K562 (cell line): Measurements from ENCODE around the gene ACRV1. TPM values are rescaled to one million over a fixed set of nuclear protein-coding genes. Genes with fewer than 3 reads are reported as not detected.

Source experiments
- CBFA2T3 ChIP-seq: fragments of 450-650 bp; IDR thresholded peaks from 2 replicates; pipeline ENCODE4 v1.6.1; 2017
- CSDE1 ChIP-seq, 2 experiments: fragments of 450-650 bp; IDR thresholded peaks; 2 replicates each; pipeline ENCODE4 v1.6.1; 2016; ENCODE audit warnings: mild to moderate bottlenecking in 1 of 2
- ELF2 ChIP-seq: fragments of 250-450 bp; sonication (Bioruptor Pico); IDR thresholded peaks from 2 replicates; pipeline ENCODE4 v1.5.0; 2021; ENCODE audit warnings: mild to moderate bottlenecking
- EWSR1 ChIP-seq: fragments of 450-650 bp; IDR thresholded peaks from 2 replicates; pipeline ENCODE4 v1.6.1; 2018; ENCODE audit warnings: borderline replicate concordance, mild to moderate bottlenecking, low read depth, moderate library complexity; ENCODE audit not compliant: partially characterized antibody
- FOSL1 ChIP-seq: fragments of 200-800 bp; sonication (Bioruptor generic); conservative IDR thresholded peaks from 2 replicates; pipeline ENCODE4 v1.6.1; 2016; ENCODE audit warnings: missing genetic modification characterization, missing compliant biosample characterization
- FOXP4 ChIP-seq: sonication (generic); formaldehyde crosslinking; IDR thresholded peaks from 2 replicates; pipeline ENCODE4 v1.8.0; 2022; ENCODE audit warnings: mild to moderate bottlenecking, missing genetic modification reagents, borderline replicate concordance
- HMG20A ChIP-seq: fragments of 450-650 bp; formaldehyde crosslinking; conservative IDR thresholded peaks from 2 replicates; pipeline ENCODE4 v1.4.0; 2020; ENCODE audit warnings: mild to moderate bottlenecking, mixed read lengths
- HNRNPLL ChIP-seq: fragments of 200-400 bp; formaldehyde crosslinking; IDR thresholded peaks from 2 replicates; pipeline ENCODE4 v1.6.1; 2017; ENCODE audit warnings: low read length, low read depth, mild to moderate bottlenecking; ENCODE audit not compliant: poor library complexity, severe bottlenecking
- MCM2 ChIP-seq: fragments of 450-650 bp; IDR thresholded peaks from 2 replicates; pipeline ENCODE4 v1.6.1; 2017; ENCODE audit warnings: low read depth, mild to moderate bottlenecking
- MCM3 ChIP-seq: fragments of 450-650 bp; IDR thresholded peaks from 2 replicates; pipeline ENCODE4 v1.6.1; 2016
- MCM5 ChIP-seq: fragments of 450-650 bp; IDR thresholded peaks from 2 replicates; pipeline ENCODE4 v1.6.1; 2016; ENCODE audit warnings: low read depth
- MNT ChIP-seq, 2 experiments: fragments of 450-650 bp; conservative IDR thresholded peaks; 2 replicates each; pipeline ENCODE4 v1.6.1; 2017; ENCODE audit warnings: mild to moderate bottlenecking in 2 of 2, moderate library complexity in 2 of 2
- PTBP1 ChIP-seq: fragments of 200-400 bp; formaldehyde crosslinking; IDR thresholded peaks from 2 replicates; pipeline ENCODE4 v1.6.1; 2017; ENCODE audit warnings: low read depth, low read length
- RBM34 ChIP-seq: fragments of 200-400 bp; formaldehyde crosslinking; IDR thresholded peaks from 2 replicates; pipeline ENCODE4 v1.6.1; 2018; ENCODE audit warnings: low read length, borderline replicate concordance; ENCODE audit not compliant: insufficient read depth
- SUPT5H ChIP-seq: fragments of 450-650 bp; IDR thresholded peaks from 2 replicates; pipeline ENCODE4 v1.6.1; 2016
- TEAD1 ChIP-seq, 2 experiments: fragments of 450-650 bp in 1 of 2; sonication (generic) in 1 of 2; formaldehyde crosslinking; IDR thresholded peaks; 2 replicates each; pipeline versions ENCODE4 v1.4.0 to v1.8.0; 2020 to 2022; ENCODE audit warnings: mild to moderate bottlenecking in 2 of 2, missing genetic modification reagents in 1 of 2
- TFE3 ChIP-seq: fragments of 450-650 bp; formaldehyde crosslinking; IDR thresholded peaks from 2 replicates; pipeline ENCODE4 v1.4.0; 2020; ENCODE audit warnings: mild to moderate bottlenecking, mixed read lengths
- TRIM28 ChIP-seq: fragments of 450-650 bp; IDR thresholded peaks from 2 replicates; pipeline ENCODE4 v1.6.1; 2017
- ZBTB1 ChIP-seq: sonication (generic); formaldehyde crosslinking; IDR thresholded peaks from 2 replicates; pipeline ENCODE4 v1.8.1; 2023; ENCODE audit warnings: missing genetic modification reagents, low read depth, mild to moderate bottlenecking, borderline replicate concordance
- ZKSCAN8 ChIP-seq: fragments of 200-800 bp; sonication (Bioruptor generic); IDR thresholded peaks from 2 replicates; pipeline ENCODE4 v1.6.1; 2016; ENCODE audit warnings: missing genetic modification characterization, missing compliant biosample characterization
- ZNF354B ChIP-seq: fragments of 250-450 bp; sonication (Bioruptor Pico); IDR thresholded peaks from 2 replicates; pipeline ENCODE4 v1.4.0; 2020
- ZNF644 ChIP-seq: fragments of 200-800 bp; sonication (Bioruptor generic); IDR thresholded peaks from 2 replicates; pipeline ENCODE4 v1.6.1; 2016; ENCODE audit warnings: low read depth, missing genetic modification characterization, missing compliant biosample characterization
- ZNF830 ChIP-seq: fragments of 250-450 bp; sonication (Bioruptor Pico); IDR thresholded peaks from 2 replicates; pipeline ENCODE4 v1.5.0; 2021; ENCODE audit warnings: mild to moderate bottlenecking
- polyA plus RNA-seq, 8 experiments: library from polyadenylated mRNA; depleted of rRNA in 4 of 8; stranded (reverse) in 5 of 8; unstranded in 3 of 8; fragments of >200 nt; fragmentation: Nextera tagmentation in 2 of 8; fragmentation: Illumina TruSeq in 1 of 8; extraction: Ambion mirVana in 2 of 8; extraction: Trizol in 1 of 8; gene quantifications; 2 replicates each; pipeline versions ENCODE4 v1.2.1 to v1.2.3, GENCODE V29; 2011 to 2014; ENCODE audit warnings: inconsistent platforms in 1 of 8, missing spikeins in 1 of 8
- total RNA-seq, 7 experiments: library from RNA; depleted of rRNA in 6 of 7; stranded (reverse); fragments of >200 nt in 6 of 7; fragmentation: Illumina TruSeq in 2 of 7; extraction: Trizol in 2 of 7; gene quantifications; 2 replicates each; pipeline versions ENCODE4 v1.2.1 to v1.2.3, GENCODE V29; 2011 to 2021; ENCODE audit warnings: low replicate concordance in 1 of 7

The ACRV1 gene
- total and polyA plus RNA-seq, 9 of the 15 experiments (the other 6 are each of a cell fraction or from before 2014, with no cell fraction given) = 0.22 to 0.25 TPM; not detected in 7

- TF ChIP-seq TFE3 = no peak
- TF ChIP-seq HNRNPLL = peak; percentile 65
- TF ChIP-seq HMG20A (CRISPR knock-in tag) = no peak
- 0 out of 2 replicates have a peak, but pooled peaks have one; percentile 45 for TF ChIP-seq ZBTB1 (CRISPR knock-in tag)
- TF ChIP-seq ZNF354B (CRISPR knock-in tag) = no peak
- no peak for TF ChIP-seq MCM2
- no peak; the same call in 1 of the 2 replicates for TF ChIP-seq CBFA2T3
- peak; percentile 28; the same call in 1 of the 2 replicates for TF ChIP-seq FOSL1 (tag)
- TF ChIP-seq ZKSCAN8 (CRISPR knock-in tag) = no peak
- TF ChIP-seq CSDE1 (IDR thresholded peaks at IDR 0.05) = 0 out of 4 replicates have a peak, but pooled peaks of 1 of the 2 experiments have one; percentile 47
- no peak for TF ChIP-seq RBM34
- peak; percentile 79; the same call in 1 of the 2 replicates for TF ChIP-seq TRIM28
- no peak for TF ChIP-seq ELF2 (CRISPR knock-in tag)
- no peak for TF ChIP-seq MCM5
- peak; percentile 57 to 94; a peak in 3 of 4 replicates for TF ChIP-seq TEAD1 (CRISPR knock-in tag; IDR thresholded peaks at IDR 0.05)
- TF ChIP-seq FOXP4 (CRISPR knock-in tag) = no peak
- peak; percentile 88 to 92 for TF ChIP-seq MNT (conservative IDR thresholded peaks at IDR 0.05)
- TF ChIP-seq SUPT5H = peak; percentile 98
- TF ChIP-seq MCM3 = no peak
- no peak for TF ChIP-seq ZNF830 (CRISPR knock-in tag)
- no peak for TF ChIP-seq EWSR1
- 0 out of 2 replicates have a peak, but pooled peaks have one; percentile 22 for TF ChIP-seq ZNF644 (tag)
- peak; percentile 58; the same call in 1 of the 2 replicates for TF ChIP-seq PTBP1
These were observed 54.9 kb downstream of the ACRV1 start (continued) for GRCh38 chr11:125625630-125626287.
